A549 (cell line): Measurements from ENCODE around the gene BZW2.

Source experiments
- CHD2 ChIP-seq: fragments of 150-350 bp; IDR thresholded peaks from 2 replicates; pipeline ENCODE4 v1.6.1; 2014; ENCODE audit warnings: low read length; ENCODE audit not compliant: partially characterized antibody
- CHD4 ChIP-seq: fragments of 200-600 bp; sonication (generic); IDR thresholded peaks from 2 replicates; pipeline ENCODE4 v1.6.1; 2016; ENCODE audit warnings: antibody characterized with exemption, mild to moderate bottlenecking, borderline replicate concordance
- FOSB ChIP-seq: fragments of 250-450 bp; sonication (Bioruptor Pico); IDR thresholded peaks from 2 replicates; pipeline ENCODE4 v1.5.0; 2020; ENCODE audit warnings: mild to moderate bottlenecking, moderate library complexity
- GATA3 ChIP-seq: IDR thresholded peaks from 2 replicates; pipeline ENCODE4 v1.6.1; 2012; ENCODE audit warnings: borderline replicate concordance
- KDM1A ChIP-seq: fragments of 200-600 bp; sonication (generic); IDR thresholded peaks from 2 replicates; pipeline ENCODE4 v1.6.1; 2016; ENCODE audit warnings: low read depth, mild to moderate bottlenecking
- PHF8 ChIP-seq: fragments of 200-600 bp; sonication (generic); IDR thresholded peaks from 2 replicates; pipeline ENCODE4 v1.6.1; 2016; ENCODE audit warnings: low read depth, mild to moderate bottlenecking, antibody characterized with exemption, moderate library complexity, borderline replicate concordance
- POLR2A ChIP-seq: IDR thresholded peaks from 2 replicates; pipeline ENCODE4 v1.6.1; 2012; ENCODE audit warnings: mild to moderate bottlenecking, low read length
- RCOR1 ChIP-seq: fragments of 150-350 bp; IDR thresholded peaks from 2 replicates; pipeline ENCODE4 v1.6.1; 2014; ENCODE audit warnings: antibody characterized with exemption, low read length, low read depth
- TF ChIP-seq, protein P1 (sequence below): fragments of >200 bp; sonication (Bioruptor Twin); formaldehyde crosslinking; IDR thresholded peaks from 3 replicates; pipeline ENCODE4 v1.5.1; 2016
- TF ChIP-seq, protein P2 (sequence below): IDR thresholded peaks from 2 replicates; pipeline ENCODE4 v1.6.1; 2012

DNA sequence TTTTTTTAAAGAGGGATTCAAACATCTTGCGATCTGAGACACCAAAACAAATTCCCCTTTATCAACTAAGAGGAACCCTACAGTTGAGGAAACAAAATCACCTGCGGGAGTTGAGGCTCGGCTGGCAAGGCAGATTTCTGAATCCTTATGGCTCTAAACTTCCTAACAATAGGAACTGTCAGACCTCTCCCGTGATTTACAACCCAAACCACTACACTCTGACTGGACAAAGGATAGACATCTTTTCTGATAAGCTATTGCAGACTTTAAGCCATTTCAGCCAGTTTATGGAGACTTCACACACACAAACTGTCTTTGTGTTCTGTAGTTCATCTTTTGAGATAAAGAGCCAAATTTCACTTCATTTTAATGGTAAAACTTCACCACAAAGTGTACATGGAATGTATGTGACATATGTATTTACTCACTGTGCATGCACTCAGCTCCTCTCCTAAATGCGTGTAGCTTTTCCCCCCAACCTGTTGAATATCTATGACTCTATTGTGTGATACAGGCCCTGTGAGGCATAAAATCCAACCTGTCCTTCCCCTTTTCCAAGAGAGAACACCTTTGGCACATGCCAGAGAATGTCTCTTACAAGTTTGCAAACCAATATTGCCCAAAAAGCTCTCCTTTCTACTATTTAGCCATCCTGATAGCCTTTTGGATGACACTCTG lies 92.2 kb downstream of the BZW2 start:
- TF ChIP-seq POLR2A = no peak
- TF ChIP-seq, protein P1, sequence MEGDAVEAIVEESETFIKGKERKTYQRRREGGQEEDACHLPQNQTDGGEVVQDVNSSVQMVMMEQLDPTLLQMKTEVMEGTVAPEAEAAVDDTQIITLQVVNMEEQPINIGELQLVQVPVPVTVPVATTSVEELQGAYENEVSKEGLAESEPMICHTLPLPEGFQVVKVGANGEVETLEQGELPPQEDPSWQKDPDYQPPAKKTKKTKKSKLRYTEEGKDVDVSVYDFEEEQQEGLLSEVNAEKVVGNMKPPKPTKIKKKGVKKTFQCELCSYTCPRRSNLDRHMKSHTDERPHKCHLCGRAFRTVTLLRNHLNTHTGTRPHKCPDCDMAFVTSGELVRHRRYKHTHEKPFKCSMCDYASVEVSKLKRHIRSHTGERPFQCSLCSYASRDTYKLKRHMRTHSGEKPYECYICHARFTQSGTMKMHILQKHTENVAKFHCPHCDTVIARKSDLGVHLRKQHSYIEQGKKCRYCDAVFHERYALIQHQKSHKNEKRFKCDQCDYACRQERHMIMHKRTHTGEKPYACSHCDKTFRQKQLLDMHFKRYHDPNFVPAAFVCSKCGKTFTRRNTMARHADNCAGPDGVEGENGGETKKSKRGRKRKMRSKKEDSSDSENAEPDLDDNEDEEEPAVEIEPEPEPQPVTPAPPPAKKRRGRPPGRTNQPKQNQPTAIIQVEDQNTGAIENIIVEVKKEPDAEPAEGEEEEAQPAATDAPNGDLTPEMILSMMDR = no peak
- TF ChIP-seq GATA3 = no peak
- TF ChIP-seq RCOR1 = no peak
- TF ChIP-seq CHD2 = no peak
- no peak for TF ChIP-seq CHD4
- no peak for TF ChIP-seq KDM1A
- TF ChIP-seq PHF8 = no peak
- no peak for TF ChIP-seq FOSB (CRISPR knock-in tag)
- TF ChIP-seq, protein P2, sequence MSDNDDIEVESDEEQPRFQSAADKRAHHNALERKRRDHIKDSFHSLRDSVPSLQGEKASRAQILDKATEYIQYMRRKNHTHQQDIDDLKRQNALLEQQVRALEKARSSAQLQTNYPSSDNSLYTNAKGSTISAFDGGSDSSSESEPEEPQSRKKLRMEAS = no peak
